Activated T-cell treated with anti-CD3 and anti-CD28 coated beads, Interleukin-2, amount 50 U/mL, for 72 hours (primary cell): ENCODE measurements around the gene SGO2. TPM values are rescaled to one million over a fixed set of nuclear protein-coding genes. Genes with fewer than 3 reads are reported as not detected.
A peak's percentile ranks its signal among the peaks of the same experiment; 100 is the strongest.
"Not testable (repeated sequence)": the region's sequence is repeated elsewhere in the genome, so short reads cannot be mapped to it uniquely, and the experiment has no call there.

Experiments
- ATAC-seq, 2 donors: fragments of 150-1000 bp; cut with Tn5 transposase; replicated peaks in 1 of 2; 2 replicates each; pipeline ENCODE4 v1.10.0; 2021; ENCODE audit warnings: moderate library complexity in 2 of 2, mild to moderate bottlenecking in 1 of 2
- DNase-seq, 2 donors: peaks; one replicate each; pipeline ENCODE4 v3.0.0; 2021 to 2022; ENCODE audit warnings: mixed read lengths in 1 of 2
- H3K27ac Mint-ChIP-seq: one replicate; pipeline ENCODE4 v1.8.0; 2022; ENCODE audit warnings: mild to moderate bottlenecking, moderate library complexity, mixed read lengths
- H3K27me3 Mint-ChIP-seq: one replicate; pipeline ENCODE4 v1.8.0; 2022; ENCODE audit warnings: low read depth, mixed read lengths
- H3K36me3 Mint-ChIP-seq, 2 donors: one replicate each; pipeline ENCODE4 v1.8.0; 2022; ENCODE audit warnings: mixed read lengths in 2 of 2, mild to moderate bottlenecking in 1 of 2; ENCODE audit not compliant: insufficient read depth in 2 of 2
- H3K4me1 Mint-ChIP-seq: one replicate; pipeline ENCODE4 v1.8.0; 2022; ENCODE audit warnings: low read depth, mixed read lengths
- H3K4me3 Mint-ChIP-seq, 2 donors: one replicate each; pipeline ENCODE4 v1.8.0; 2022; ENCODE audit warnings: mild to moderate bottlenecking in 2 of 2, mixed read lengths in 2 of 2, moderate library complexity in 2 of 2
- H3K9me3 Mint-ChIP-seq, 2 donors: one replicate each; pipeline ENCODE4 v1.8.0; 2022; ENCODE audit warnings: mixed read lengths in 2 of 2
- total RNA-seq, 2 donors: library from RNA; stranded (reverse); gene quantifications; one replicate each; pipeline ENCODE4 v1.2.3, GENCODE V29; 2022

SGO2 gene
- total RNA-seq, 2 donors from 2014 or later, result 36.5 to 38.9 TPM

DNA sequence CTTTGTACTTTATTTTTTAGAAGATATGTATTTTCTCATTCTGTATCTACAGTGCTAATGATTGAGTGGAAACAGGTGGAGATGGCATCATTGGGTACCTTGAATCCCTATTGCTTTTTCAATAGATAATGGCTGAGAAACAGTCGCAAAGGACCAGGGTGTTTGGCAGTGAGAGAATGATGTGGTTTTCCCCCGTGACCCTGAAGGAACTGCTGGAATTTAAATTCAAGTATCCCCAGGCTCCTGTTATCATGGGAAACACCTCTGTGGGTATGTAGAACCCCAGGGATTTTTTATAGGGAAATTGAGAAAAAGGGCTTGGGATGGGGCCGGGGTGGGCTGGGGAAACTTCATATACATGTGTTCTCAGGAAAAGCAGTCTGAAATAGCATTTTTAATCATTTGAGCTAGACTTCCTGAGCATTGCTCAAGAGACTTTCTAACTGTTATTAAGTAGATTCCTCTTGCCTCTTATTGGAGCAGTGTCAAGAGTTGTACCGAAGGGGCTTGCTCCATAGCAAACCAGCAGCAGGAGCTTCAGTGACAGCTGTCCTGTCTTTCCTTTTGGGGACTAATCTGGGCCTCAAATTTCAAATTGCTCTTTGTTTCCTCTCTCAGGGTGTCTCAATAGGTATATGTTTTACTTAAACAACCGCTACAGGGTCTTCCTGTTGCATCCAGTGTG lies 78.7 kb downstream of the SGO2 start:
- H3K27me3 Mint-ChIP-seq, result peaks cover 30% of the 10 kb centered on the region
- no peak overlapping the region for H3K4me3 Mint-ChIP-seq
- no peak overlapping the region for H3K27ac Mint-ChIP-seq
- ATAC-seq (no peak), DNase-seq (no peak)
- H3K36me3 Mint-ChIP-seq, result no peaks in the 10 kb centered on the region
- peaks cover 3 to 4% of the 10 kb centered on the region in 2 donors for H3K9me3 Mint-ChIP-seq
- no peaks in the 10 kb centered on the region for H3K4me1 Mint-ChIP-seq

DNA sequence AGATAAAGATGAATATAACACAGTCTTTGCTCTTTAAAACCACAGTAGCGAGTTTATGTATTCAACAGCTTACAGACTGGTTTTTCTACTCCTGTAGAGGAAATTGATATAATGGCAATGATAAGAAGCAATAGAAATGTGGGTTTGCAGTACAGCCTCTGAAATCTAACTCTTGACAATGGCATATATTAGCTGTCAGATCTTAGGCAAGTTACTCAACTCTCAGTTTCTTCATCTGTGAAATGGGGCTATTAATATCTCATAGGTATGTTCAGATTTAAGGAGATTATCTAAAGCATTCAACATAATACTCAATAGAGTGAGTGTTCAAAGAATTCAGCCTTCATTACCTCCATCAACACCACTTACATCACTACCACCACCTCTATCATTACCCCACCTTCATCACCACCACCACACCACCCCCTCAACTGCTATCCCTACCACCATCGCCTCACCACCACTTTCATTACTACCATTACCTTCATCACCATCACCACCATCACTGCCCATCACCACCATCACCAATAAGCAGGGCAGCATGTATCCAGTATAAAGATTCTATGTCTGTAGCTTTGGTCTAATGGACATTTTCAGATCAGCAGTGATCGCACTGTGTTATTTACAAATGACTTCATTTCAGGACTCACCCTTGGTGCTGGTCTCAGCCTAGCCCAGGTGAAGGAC lies 82.5 kb downstream of the SGO2 start:
- no peak overlapping the region for H3K27ac Mint-ChIP-seq
- no peak overlapping the region for H3K4me3 Mint-ChIP-seq
- H3K9me3 Mint-ChIP-seq, result peaks cover 3 to 4% of the 10 kb centered on the region in 2 donors
- H3K4me1 Mint-ChIP-seq, result peaks cover 5% of the 10 kb centered on the region
- no peak for ATAC-seq
- DNase-seq, result no peak
- no peaks in the 10 kb centered on the region for H3K36me3 Mint-ChIP-seq
- peaks cover 28% of the 10 kb centered on the region for H3K27me3 Mint-ChIP-seq

DNA sequence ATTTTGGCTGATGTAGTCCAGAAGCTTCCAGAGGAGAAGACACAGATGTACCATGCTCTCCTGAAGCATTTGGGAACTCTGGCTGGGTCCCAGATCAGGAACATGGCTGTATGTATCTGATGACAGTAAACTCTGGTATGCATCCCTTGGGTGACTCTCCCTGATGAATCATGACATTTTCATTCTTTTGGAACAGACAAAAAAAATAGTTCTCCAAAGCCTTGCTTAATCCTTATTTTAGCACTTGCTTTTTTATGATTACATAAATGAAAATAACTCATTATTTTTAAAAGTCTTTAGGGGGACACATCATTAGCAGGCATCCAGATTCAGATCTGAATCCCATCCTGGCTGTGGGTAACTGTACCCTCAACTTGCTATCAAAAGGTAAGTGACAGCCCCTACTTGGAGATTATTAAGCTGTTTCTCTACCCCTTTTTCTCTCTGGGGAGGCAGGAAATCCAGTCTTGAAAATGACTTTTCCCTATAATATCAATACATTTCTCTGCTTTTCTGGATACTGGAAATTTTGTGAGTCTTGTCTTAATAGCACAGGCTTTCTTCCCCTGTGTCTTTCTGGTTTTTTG lies 83.1 kb downstream of the SGO2 start:
- H3K36me3 Mint-ChIP-seq, result no peaks in the 10 kb centered on the region
- peaks cover 5% of the 10 kb centered on the region for H3K4me1 Mint-ChIP-seq
- peaks cover 28% of the 10 kb centered on the region for H3K27me3 Mint-ChIP-seq
- no peak for DNase-seq
- peaks cover 3 to 4% of the 10 kb centered on the region in 2 donors for H3K9me3 Mint-ChIP-seq
- H3K4me3 Mint-ChIP-seq, result no peak overlapping the region
- H3K27ac Mint-ChIP-seq, result no peak overlapping the region
- no peak for ATAC-seq

DNA sequence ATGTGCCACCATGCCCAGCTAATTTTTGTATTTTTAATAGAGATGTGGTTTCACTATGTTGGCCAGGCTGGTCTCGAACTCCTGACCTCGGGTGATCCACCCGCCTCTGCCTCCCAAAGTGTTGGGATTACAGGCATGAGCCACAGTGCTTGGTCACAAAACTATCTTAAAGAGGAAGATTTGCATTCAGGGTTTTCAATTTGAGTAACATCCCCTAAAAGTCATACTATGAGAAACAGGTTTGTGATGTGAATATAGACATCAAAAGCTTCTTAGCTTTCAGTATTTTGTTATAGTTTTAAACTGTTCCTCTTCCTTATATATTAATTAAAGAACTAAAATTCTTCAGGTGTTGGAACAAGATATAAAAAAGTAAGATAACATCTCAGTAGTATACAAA lies 84.2 kb downstream of the SGO2 start:
- not testable (repeated sequence) for H3K9me3 Mint-ChIP-seq, H3K4me3 Mint-ChIP-seq, H3K4me1 Mint-ChIP-seq, H3K36me3 Mint-ChIP-seq
- peak overlapping the region; percentile 61 for H3K27ac Mint-ChIP-seq
- peak in 1 of 2 donors; percentile 15 for DNase-seq
- ATAC-seq, result peak; percentile 50 to 75
- peaks cover 28% of the 10 kb centered on the region for H3K27me3 Mint-ChIP-seq

DNA sequence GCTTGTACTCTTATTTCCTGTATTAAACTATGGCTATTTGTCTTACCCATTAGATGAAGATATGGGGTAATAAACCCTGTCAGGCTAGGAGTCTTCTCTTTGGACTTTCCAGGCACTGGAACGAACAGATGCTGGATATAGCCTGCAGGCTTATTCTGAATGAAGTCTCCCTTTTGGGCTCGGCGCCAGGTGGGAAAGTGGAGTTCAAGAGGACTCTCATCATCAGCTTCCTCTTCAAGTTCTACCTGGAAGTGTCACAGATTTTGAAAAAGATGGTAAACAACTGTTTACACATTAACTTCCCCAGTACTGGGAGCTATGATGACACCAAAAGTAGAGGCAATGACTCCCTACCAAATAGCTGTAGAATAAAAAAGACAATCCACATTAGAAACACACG lies 87.7 kb downstream of the SGO2 start:
- Mint-ChIP-seq H3K9me3 (no peaks in the 10 kb centered on the region), H3K36me3 (no peaks in the 10 kb centered on the region), H3K27me3 (peaks cover 19% of the 10 kb centered on the region), H3K4me3 (no peak overlapping the region), H3K27ac (no peak overlapping the region), H3K4me1 (peaks cover 24% of the 10 kb centered on the region)
- no peak for ATAC-seq
- no peak for DNase-seq

DNA sequence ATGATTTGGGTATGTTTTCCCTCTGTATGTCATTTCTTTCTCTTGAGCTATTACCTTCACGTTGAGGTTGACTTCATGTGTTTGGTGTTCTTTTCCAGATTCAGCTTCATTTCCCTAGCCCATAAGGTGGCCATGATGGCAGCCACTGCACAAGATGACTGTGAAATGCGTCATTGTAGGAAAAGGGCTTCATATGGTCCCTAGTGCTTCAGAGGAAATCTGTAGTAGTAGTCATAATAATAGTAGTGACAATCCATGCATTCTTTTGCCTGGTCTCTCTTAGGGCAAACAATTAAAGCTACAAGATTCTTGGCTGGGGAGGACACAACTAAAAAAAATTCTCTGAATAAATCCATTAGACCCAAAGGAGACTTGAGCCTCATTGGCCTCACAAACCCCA lies 88.2 kb downstream of the SGO2 start:
- H3K36me3 Mint-ChIP-seq, result no peaks in the 10 kb centered on the region
- ATAC-seq, result peak; percentile 25 to 77
- peak in 1 of 2 donors; percentile 17 for DNase-seq
- peaks cover 29% of the 10 kb centered on the region for H3K4me1 Mint-ChIP-seq
- H3K4me3 Mint-ChIP-seq, result no peak overlapping the region
- H3K27me3 Mint-ChIP-seq, result peaks cover 15% of the 10 kb centered on the region
- no peaks in the 10 kb centered on the region for H3K9me3 Mint-ChIP-seq
- H3K27ac Mint-ChIP-seq, result no peak overlapping the region

DNA sequence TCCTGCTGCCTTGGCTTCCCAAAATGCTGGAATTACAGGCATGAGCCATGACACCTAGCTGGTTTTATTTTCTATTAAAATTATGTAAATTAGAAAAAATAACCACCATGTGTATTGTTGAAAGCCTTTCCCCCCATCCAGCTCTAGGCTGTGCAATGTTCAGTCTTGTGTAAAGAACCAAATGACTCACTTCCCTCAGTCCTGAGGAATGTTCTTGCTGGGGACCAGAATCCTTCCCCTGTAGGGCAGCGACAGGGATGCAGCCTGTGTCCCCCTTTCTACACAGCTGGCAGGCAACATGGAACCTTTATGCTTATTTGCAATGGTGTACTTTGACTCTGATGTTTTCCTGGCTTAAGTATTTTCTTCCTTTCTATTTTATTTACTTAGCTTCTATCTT lies 89.2 kb downstream of the SGO2 start:
- H3K27me3 Mint-ChIP-seq, result peaks cover 6% of the 10 kb centered on the region
- no peak overlapping the region for H3K4me3 Mint-ChIP-seq
- DNase-seq (no peak), ATAC-seq (no peak)
- H3K27ac Mint-ChIP-seq, result no peak overlapping the region
- H3K36me3 Mint-ChIP-seq, result no peaks in the 10 kb centered on the region
- H3K4me1 Mint-ChIP-seq, result peaks cover 26% of the 10 kb centered on the region
- H3K9me3 Mint-ChIP-seq, result no peaks in the 10 kb centered on the region

DNA sequence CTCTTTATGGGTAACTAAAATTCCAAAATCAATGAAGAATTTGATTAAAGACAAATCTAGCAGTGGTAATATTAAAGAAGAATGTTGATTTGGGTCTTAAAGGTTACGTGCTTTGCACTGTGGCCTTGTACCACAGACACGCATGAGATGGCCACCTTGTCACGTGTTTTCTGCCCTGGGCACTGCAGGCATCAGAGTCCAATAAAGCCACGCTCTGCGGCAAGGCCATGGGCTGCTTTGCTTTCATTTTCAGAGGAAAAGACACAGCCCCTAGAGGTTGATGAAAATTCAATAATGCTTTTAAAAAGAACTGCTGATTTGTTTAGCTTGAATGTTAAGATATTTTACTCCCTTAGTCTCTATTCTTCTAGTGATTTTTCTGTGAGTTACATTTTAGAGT lies 90.2 kb downstream of the SGO2 start:
- Mint-ChIP-seq H3K36me3 (no peaks in the 10 kb centered on the region), H3K27me3 (peaks cover 6% of the 10 kb centered on the region), H3K9me3 (no peaks in the 10 kb centered on the region), H3K4me3 (no peak overlapping the region), H3K4me1 (peaks cover 25% of the 10 kb centered on the region), H3K27ac (no peak overlapping the region)
- ATAC-seq (no peak), DNase-seq (no peak)

DNA sequence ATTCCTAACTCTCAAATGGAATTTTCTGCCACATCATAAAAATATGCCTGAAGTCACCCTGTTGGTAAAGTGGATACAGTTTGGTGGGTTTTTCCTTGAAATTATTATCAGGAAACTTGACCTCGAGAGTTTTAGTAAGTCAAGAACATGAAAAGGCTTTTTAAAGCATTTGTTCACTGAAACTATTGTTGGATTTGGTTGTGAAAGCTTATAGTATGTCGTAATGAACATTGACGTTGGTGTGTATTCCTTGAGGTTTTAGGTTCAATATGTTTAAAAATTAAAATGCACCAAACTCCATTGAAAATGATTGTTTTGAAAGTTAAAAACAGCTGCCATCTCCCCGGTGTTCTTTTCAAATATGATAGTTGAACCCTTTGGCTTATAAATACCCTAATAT lies 90.6 kb downstream of the SGO2 start:
- H3K36me3 Mint-ChIP-seq, result no peaks in the 10 kb centered on the region
- H3K4me1 Mint-ChIP-seq, result peaks cover 25% of the 10 kb centered on the region
- ATAC-seq (no peak), DNase-seq (no peak)
- no peak overlapping the region for H3K27ac Mint-ChIP-seq
- no peaks in the 10 kb centered on the region for H3K9me3 Mint-ChIP-seq
- no peak overlapping the region for H3K4me3 Mint-ChIP-seq
- peaks cover 6% of the 10 kb centered on the region for H3K27me3 Mint-ChIP-seq

DNA sequence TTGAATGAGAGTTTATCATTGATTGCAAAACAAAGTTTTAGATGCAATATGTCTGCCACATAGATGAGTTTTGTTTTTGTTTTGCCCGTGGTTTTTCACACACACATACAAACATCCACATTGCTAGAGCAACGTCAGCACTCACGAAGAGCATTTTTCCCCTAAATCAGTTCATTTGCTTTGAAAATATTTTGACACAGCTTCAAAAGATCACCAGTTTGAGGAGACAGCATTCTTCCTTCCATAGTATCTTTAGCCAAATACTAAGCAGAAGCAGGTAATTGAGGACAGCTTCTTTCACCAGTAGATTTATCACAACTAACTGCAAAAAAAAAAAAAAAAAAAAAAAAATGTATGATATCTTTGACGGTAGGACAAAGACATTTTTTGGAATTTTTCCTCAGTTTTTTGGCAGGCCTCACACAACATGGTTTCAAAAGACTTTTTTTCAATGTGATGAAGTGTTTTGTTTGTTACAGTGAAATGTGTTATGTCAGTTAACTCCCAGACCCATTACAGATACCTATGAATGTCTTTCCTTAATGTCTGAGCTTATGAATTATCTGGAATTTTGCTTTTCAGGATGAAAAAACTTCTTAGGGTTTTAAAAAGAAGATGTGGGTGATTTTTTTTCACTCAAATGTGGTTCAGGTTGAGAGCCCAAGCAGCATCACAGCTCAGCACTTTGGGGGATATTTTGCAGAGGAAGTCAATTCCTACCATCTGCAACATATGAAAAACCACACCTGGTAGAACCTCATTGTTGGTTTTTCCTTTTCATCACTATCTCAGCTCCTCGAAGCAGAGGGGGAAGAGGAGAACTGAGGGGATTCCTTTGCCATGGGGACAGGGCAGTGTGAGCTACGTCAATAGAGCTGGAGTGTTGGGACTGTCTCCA lies 91.4 kb downstream of the SGO2 start:
- H3K4me3 Mint-ChIP-seq, result peak overlapping the region in 1 of 2 donors; percentile 22
- ATAC-seq (peak in 1 of 2 donors; percentile 12), DNase-seq (no peak)
- peaks cover 29% of the 10 kb centered on the region for H3K4me1 Mint-ChIP-seq
- H3K27me3 Mint-ChIP-seq, result peaks cover 6% of the 10 kb centered on the region
- no peaks in the 10 kb centered on the region for H3K9me3 Mint-ChIP-seq
- H3K27ac Mint-ChIP-seq, result no peak overlapping the region
- H3K36me3 Mint-ChIP-seq, result no peaks in the 10 kb centered on the region

DNA sequence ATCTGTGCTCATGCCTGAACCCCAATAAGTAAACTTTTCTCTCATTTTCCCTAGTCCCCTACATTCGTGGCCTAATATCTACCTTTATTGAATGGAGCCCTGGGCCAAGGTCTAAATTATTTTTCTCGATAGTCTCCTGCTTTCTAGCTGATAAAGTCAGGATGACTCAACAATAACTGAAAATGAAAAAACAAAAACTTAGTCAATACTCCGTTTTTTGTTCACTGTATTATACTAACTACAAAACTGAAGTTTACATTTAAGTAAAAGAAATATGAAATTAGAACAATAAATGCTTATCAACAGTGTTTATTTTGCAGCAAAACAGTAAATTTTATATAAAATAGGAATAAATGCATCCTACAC lies 92.0 kb downstream of the SGO2 start:
- H3K27me3 Mint-ChIP-seq, result peaks cover 6% of the 10 kb centered on the region
- ATAC-seq (peak in 1 of 2 donors; percentile 38), DNase-seq (no peak)
- peaks cover 35% of the 10 kb centered on the region for H3K4me1 Mint-ChIP-seq
- no peak overlapping the region for H3K27ac Mint-ChIP-seq
- H3K9me3 Mint-ChIP-seq, result no peaks in the 10 kb centered on the region
- peak overlapping the region in 1 of 2 donors; percentile 29 for H3K4me3 Mint-ChIP-seq
- H3K36me3 Mint-ChIP-seq, result no peaks in the 10 kb centered on the region

DNA sequence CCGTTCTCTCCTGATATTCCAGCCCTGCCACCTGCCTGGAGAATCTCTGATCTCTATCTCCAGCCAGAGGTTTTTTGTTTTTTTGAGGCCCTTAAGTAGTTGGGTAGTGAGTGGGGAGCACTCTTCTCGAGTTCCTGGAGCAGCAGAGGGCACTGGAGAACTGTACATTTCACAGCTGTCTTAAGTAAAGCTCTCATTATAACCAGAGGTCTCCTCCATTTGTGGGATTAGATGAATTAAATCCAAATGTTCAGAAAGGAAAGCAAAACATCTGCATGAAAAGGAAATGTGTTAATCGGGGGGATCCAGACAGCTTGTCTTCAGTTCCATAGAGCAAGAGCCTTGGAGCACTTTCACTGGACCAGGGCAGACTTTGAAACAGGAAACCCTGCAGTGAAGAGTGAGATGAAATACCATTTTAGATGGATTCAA lies 92.6 kb downstream of the SGO2 start:
- no peaks in the 10 kb centered on the region for H3K36me3 Mint-ChIP-seq
- no peaks in the 10 kb centered on the region for H3K9me3 Mint-ChIP-seq
- H3K27ac Mint-ChIP-seq, result no peak overlapping the region
- peak in 1 of 2 donors; percentile 5 for DNase-seq
- no peak for ATAC-seq
- peaks cover 38% of the 10 kb centered on the region for H3K4me1 Mint-ChIP-seq
- H3K4me3 Mint-ChIP-seq, result peak overlapping the region; percentile 37 to 41
- peaks cover 10% of the 10 kb centered on the region for H3K27me3 Mint-ChIP-seq

DNA sequence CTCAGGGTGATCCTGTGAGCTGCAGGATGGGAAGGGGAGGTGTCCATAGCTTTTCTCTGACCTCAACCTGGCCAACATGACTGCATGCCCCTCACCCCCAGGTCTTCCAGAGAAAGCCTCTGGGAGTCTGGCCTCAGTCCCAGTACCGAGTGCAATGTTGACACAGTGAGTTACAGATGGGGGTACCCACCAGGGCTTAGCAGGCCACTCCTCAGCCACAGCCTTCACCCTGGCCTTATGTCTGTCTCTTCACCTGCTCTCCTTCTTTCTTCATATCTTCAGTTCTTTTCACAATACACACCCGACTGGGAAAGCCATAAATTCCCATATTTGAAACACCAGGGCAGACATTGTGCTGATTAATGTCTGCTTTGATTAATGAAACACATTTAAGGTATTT lies 93.3 kb downstream of the SGO2 start:
- no peak for ATAC-seq
- H3K27me3 Mint-ChIP-seq, result peaks cover 17% of the 10 kb centered on the region
- H3K9me3 Mint-ChIP-seq, result no peaks in the 10 kb centered on the region
- no peak overlapping the region for H3K4me3 Mint-ChIP-seq
- peaks cover 38% of the 10 kb centered on the region for H3K4me1 Mint-ChIP-seq
- DNase-seq, result no peak
- H3K36me3 Mint-ChIP-seq, result no peaks in the 10 kb centered on the region
- no peak overlapping the region for H3K27ac Mint-ChIP-seq
